HG03558 (cell line): Measurements from ENCODE around the gene GCH1.

ENCODE experiments used
- ATAC-seq: cut with Tn5 transposase; IDR thresholded peaks from one replicate; pipeline ENCODE4 v1.9.1; 2021; ENCODE audit warnings: moderate number of reproducible peaks; ENCODE audit not compliant: unreplicated experiment; ENCODE audit errors: extremely low read depth

GCH1 gene

DNA sequence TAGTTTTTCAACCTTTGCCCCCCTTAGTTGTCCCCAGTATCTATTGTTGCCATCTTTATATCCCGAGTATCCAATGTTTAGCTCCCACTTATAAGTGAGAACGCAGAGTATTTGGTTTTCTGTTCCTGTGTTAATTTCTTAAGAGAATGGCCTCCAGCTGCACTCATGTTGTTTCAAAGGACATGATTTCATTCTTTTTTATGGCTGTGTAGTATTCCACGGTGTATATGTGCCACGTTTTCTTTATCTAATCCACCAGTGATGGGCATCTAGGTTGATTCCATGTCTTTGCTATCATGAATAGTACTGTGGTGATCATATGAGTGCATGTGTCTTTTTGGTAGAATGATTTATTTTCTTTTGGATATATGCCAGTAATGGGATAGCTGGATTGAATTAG, 72.0 kb downstream of the GCH1 start:
- no peak for ATAC-seq

DNA sequence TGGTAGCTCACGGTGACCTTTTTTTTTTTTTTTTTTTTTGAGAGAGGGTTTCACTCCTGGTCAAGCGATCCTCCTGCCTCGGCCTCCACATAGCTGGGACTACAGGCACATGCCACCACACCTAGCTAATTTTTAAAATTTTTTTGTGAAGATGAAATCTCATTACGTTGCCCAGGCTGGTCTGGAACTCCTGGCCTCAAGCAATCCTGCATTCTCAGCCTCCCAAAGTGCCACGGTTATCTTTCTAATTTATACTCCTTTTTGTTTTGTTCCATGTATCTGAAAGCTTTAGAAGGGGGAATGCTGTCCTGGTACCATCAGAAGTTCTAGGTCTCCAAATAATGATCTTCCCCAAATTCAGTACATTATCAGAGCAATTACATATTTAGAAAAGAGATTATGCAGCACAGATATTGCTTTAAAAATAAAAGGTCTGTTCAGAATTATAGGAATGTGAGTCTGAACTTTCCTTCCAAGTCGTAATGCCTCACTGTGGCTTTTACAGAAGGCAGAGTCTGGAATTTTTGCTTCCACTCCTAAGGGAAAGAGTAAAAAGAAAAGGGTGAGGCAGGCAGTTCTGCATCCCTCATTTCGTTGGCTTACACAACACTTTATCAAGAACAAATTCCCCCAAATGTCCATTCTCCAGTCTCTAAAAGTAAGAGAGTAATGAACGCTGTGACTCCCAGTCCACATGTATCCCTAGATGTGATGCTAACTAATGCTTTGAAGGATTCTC, 73.0 kb downstream of the GCH1 start:
- ATAC-seq, result no peak

DNA sequence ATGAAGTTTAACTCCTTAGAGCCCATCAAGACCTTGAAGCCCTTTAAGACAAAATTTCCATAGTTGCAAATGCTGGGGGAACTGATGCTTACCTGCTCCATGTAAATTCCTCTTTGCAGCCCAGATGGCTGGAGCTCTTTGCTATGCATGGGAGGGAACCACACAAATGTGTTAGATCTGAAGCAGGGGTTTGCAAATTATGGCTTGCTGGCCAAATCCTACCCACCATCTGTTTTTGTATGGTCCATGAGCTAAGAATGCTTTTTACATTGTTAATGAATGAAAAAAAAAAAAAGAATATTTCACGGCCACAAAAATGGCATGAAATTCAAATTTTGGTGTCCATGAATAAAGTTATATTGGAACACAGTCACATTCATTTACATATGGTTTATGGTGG, 74.6 kb downstream of the GCH1 start:
- ATAC-seq, result no peak

DNA sequence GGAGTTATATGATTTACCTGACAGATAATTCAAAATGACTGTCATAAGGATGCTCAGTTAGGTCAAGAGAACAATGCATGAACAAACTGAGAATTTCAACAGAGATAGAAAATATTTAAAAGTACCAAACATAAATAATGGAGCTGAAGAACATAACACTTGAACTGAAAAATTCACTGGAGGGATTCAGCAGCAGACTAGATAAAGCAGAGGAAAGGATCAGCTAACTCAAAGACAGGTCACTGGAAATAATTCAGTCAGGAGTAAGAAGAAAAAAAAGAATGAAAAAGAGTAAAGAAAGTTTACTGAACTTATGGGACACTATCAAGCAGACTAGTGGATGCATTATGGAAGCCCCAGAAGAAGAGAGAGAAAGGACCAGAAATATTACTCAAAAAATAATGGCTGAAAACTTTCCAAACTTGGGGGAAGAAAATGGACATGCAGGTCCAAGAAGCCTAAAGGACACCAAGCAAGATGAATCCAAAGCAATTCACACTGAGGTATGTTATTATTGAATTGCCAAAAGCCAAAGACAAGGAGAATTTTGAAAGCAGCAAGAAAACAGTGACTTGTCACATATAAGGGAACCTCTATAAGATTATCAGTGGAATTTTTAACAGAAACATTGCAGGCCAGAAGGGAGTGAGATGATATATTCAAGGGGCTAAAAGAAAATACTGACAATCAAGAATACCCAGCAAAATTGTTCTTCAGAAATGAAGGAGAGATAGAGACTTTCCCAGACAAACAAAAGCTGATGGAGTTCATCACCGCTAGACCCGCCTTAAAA, 78.7 kb downstream of the GCH1 start:
- no peak for ATAC-seq

DNA sequence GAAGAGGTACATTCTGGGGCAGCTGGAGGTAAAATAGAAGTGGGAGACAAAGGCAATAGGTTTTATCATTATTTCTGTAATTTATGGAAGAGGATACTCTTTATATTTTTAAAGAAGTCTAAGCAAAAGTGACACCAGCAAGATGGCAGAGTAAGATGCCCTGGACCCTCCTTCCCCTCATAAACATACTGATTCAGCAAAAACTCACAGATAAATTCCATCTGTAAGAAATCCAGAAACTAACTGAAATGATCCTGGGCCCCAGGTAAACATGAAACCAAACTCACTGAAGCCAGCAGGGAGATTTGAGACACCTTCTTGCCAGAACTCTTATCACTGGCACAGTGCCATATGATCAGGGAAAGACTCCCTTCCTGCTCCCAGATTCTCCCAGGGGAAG, 79.9 kb downstream of the GCH1 start:
- no peak for ATAC-seq

DNA sequence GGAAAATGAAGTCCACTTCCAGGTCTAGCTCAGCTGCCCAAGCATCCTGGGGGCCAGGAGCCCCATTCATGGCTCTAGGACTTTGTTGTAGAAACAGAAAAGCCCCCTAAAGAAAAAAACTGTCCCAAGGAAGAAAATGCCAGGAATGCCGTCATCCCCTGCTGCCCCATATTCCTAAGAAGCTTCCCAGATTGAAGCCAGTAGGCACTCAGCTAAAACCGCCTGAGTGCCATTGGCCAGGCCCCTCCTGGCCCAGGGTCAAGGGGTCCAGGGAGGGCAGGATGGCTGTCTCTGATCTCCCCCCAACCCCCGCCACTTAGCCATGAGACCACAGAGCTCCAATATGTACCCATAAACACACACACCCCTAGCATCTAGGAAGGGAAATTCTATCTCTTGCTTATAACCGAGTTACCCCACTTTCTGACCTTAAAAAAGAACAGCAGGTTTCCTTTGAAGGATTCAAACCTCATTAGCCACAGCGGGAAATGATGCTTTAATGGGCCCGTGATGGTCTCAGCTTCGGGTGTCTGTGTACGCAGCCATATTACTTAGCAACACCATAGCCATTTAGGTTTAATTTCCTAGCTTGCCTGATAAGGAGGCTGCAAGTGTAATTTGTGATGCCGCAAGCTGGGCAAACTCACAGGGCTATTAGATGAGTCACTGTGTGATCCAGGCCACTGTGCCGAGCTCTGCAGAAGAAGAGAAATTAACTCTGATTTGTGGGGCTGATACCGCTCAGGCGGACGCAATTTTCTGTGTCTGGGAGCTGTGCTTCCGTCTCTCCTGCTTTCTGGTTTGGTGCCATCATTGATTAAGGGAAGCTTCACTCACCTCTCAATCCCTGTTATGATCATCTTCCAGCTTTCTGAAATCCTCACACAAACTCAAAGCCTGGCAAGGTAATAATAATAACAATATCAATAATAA, 84.2 kb downstream of the GCH1 start:
- ATAC-seq, result no peak

DNA sequence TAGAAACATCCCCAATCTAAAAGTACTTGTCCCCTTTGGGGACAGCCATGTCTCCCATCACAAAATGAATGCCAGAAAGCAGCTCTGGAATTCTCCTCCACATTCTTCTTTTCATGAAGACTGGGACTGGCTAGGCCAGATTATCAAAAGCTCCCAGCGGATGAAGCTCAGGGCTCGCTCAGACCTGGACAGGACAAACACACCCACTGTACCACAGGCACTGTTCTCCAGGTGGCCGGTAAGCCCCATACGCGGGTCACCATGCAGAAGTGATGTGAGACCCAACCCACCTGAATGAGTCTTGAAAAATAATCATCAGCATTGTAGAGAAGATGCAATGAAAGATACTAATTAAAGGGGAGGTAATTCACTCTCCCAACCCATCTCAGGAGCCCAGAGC, 85.1 kb downstream of the GCH1 start:
- ATAC-seq, result no peak

DNA sequence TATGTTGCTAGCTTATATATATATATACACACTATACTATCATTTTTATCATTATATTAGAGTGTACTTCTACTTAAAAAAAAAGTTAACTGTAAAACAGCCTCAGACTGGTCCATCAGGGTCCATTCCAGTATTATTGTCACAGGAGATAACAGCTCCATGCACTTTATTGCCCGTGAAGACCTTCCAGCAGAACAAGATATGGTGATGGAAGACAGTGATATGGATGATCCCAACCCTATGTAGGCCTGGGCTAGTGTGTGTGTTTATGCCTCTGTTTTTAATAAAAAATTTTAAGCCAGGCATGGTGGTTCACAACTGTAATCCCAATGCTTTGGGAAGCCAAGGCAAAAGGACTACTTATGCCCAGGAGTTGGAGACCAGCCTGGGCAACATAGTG, 86.2 kb downstream of the GCH1 start:
- ATAC-seq, result no peak

DNA sequence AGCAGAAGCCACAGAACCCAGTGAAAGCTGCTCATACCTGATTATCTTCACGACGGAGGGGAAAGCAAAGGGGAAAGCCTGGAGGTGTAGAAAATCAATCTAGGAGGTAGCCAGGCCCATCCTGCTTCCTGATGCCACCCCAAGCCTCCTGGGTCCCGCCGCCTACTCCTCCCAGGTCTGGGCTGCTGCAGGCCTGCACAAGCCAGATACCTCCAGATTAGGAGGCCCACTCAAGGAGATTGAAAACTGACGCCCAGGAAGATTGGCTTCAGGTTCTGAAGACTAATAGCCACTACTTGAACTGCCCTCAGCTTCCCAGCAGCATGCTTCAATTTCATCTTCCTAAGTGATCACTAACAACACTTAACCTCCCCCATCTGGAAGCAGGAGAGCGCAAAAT, 87.1 kb downstream of the GCH1 start:
- no peak for ATAC-seq

DNA sequence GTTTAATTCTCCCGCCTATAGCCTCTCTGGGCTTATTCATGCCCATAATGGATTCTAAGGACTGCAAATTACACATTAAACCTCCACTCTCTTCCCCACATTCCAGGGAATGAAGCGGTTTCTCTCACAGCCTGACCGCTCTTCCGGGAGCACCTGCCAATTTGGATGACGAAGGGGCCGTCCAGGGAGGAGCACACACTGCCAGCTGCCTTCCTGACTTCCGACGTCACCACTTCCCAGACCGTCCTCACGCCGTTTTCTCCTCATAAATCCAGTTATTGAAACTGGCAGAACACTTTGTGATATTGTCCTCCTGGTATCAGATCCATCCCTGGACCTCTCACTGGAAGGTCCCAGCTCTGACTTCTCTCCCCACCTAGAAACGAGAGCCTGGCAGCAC, 87.6 kb downstream of the GCH1 start:
- no peak for ATAC-seq

DNA sequence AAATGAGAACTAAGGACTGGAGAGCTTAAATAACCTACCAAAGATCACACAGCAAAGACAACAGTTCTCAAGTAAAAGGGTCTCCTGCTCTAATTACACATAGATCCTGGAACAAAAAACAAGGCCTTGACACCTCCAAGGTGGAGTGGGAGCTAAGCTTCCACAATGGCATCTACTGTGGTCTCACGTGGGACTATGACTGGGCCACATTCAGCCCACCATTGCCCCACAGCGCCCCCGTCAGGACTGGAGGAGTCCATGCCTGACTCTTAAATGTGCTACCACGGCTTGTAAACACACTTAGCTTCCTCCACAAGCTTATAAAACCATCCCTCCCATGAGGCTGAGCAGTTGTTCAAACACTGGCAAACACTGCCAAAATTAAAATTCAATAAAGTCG, 88.5 kb downstream of the GCH1 start:
- ATAC-seq, result no peak

DNA sequence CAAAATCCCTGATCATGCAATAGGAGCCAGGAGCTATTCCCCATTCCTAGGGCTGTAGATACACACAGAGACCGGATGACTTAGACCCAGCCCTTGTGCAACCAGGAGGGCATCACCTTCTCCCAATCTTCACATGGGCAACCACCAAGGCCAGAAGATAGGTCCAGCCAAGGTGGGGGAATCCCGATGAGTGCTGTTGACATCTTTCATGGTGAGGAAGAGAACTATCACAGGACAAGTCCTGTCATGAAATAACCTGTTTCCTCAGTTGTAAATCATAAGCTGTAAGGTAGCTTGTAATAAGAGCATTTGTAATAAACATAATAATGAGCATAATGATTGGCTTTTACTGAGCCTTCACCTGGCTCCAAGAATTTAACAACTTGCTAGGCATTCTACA, 89.5 kb downstream of the GCH1 start:
- ATAC-seq, result no peak

DNA sequence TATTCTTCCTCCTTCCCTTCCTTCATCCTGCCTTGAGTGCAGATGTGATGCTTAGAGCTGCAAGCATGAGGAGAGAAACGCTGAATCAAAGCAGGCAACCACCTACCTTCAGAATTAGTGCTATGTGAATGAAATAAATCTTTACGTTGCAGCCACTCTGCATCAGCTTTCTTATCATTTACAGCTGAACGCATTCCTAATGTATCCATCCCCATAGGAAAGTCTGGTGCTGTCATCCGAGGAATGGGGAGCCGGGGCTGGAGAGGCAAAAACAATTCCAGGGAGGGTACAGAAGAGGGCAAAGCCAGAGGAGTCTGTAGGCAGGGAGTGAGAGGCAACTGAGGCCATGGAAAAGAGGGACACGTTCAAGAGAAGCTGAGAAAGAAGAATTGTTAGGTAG, 90.0 kb downstream of the GCH1 start:
- no peak for ATAC-seq

DNA sequence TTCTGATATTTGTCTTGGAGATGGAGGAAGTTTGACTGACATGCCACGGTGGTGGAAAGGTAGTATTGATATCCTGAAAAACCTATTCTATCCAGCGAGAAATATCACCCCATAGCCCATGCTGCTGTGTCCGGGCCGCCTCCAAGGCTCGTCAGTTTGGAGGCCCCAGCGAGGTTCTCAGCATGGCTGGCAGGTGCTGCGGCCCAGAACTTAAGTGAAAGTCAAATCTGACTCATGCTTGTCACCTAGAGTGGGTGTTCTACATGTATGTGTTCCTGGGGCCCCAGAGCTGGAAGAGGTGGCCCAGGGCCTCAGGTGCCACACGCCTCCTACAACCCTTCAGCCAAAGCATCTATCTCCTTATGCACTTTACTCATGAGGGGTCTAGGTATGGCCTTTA, 92.9 kb downstream of the GCH1 start:
- ATAC-seq, result no peak

DNA sequence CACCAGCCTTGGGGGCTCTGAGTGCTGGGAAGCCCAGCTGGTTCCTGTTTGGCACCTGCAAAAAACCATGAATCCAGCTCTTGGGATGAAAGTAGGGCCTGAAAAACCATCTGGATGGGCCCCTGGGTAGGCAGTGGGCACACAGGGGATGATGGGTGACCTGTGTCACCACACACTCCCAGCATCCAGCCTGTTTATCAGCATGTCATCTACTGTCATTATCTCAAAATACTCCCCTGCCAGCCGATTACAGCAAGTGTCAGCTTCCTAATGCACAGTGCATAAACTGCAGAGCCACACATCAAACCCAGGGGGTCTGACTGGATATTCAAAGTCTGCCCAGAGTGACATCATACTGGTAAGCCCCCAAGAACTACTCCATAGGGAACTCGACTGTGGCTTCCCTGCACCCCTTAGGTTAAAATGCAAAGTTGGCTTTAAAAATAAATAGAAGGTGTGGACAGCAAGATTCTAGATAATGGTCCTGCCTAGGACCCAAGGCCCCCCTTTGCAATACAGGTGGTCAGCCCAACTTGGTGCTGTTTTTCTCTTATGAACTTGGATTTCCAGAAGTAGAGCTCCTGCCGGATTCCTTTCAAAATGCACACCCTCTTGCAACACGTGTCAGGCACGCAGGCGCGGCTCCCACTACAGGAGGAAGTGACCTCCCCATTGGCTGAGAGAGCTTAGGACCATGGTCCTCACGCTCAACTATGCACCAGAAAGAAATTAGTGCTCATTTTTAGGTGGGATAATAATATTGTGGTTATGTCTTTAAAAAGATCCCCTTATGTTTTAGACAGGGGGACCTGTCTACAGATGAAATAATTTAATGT, 94.1 kb downstream of the GCH1 start:
- no peak for ATAC-seq

DNA sequence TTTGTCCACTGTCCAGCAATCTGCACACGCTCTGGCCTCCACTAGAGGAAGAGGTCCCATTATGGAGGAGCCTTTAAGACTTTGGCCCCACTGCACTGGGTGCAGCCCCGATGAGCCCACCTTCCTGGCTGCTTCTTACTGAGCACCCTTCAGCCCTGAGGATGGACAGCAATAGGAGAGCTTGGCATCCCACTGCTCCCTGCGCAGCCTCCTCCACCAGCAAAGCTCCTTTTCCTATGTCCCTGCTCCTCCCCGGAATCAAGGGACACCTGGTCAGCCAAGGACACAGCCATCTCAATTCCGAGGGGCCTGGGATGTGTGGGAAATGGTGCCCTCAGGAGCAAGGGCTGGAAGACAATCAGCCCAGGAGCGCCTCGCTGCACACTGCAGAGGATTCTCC, 94.7 kb downstream of the GCH1 start:
- ATAC-seq, result no peak

DNA sequence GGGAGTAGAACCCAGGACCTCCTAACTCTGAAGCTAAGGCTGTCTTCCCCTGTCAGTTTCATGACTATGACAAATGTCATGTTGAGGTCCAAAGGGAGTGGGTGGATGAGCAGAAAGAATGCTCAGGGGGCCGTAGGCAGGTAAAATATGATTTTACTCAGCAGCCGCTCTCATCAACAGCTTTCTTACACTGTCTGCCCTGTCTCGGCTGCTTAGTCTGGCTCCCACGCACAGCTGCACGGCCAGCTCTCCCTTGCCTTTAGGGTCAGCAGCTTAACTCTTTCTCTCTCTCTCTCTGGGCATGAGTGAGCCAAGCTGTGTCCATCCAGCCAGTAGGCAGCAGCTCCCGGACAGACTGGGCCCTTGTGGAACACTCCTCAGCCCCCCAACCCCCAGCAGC, 95.2 kb downstream of the GCH1 start:
- ATAC-seq, result no peak

DNA sequence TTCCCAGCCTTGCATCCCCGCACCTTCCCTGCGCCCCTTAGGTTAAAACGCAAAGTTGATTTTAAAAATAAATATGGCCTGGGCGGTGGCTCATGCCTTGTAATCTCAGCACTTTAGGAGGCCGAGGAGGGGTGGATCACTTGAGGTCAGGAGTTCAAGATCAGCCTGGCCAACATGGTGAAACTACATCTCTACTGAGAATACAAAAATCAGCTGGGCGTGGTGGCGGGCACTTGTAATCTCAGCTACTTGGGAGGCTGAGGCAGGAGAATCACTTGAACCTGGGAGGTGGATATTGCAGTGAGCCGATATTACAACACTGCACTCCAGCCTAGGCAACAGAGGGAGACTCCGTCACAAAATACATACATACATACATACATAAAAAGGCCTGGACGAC, 96.0 kb downstream of the GCH1 start:
- ATAC-seq, result no peak

DNA sequence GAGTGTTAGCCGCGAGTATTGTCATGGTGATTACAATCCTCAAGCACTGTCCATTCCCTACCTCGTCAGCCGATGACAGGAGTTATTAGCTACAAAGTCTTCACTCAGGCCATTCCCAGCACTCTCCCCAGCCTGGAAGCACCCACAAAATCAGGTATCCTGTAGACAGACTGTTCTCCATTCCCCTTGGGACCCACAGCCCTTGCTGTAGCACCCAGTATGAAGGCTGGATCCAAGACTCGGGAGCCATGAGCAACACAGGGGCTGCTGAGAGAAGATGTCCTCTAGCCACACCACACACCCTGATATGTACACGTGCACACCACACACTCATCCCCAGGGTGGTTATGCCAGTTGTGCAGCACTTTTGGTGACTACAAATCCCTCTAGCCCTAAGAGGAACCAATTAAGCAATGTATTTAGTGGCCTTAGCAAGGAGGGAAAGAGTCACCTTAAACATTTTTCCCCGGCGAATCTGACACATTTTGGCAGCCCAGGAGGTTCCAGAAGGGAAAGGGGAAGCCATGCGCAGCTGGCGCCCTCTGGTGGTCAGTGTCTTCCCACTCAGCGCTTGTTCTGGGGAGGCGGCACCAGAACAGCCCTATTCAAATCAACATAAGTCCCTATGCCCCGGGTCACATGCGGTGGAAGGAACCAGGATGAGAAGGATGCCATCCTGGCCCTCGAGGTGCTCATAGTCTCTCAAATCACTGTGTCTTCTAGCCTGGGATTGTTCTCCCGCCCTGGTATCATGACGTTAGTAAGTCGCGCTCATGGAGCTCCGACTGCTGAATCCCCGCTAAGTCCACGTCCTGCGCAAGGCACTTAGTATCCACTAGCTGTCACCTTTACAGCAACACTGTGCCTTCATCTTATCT, 96.9 kb downstream of the GCH1 start:
- ATAC-seq, result no peak
